ENCODE results near the gene APOLD1.

DNA sequence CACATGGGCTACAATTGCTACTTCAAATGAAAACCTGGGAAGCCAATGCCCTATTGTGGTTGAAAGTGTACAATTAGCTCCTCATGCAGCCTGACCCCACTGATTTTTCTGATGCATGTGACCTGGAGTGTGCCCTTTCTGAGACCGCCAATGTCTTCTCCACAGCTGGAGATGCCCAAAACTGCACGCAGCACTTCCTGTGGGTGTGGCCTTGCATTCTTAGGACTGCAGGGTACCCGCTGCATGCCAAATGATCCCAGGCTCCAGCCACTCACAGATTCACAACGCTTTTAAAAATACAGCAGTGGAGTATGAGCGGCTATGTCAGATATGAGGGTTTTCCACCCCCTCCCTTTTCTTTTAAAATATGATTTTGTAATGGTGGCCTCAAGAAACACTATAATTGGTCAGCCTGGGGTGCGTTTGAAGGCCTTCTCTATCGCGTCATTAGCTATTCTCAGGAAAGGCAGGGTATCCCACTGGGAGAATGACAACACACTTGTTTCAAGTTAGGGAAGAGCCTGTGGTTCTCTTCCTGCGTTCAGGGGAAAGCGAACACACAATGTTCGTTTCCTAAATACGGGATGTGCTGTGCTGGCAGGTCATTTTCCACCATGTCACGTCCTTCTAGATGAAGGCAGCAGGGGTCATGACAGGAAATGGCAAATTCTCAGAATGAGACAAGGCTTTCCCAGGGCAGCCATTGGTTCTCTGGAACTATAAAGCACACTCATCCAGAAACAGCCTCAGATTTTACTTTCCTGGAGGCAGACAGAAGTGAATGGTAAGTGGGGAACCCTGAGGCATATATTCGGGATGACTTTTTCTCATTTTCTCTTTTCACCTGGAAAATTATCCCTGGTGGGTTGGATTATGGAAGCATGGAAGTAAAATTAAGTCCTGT lies at the start of gene APOLD1:
- TF ChIP-seq, protein P1, sequence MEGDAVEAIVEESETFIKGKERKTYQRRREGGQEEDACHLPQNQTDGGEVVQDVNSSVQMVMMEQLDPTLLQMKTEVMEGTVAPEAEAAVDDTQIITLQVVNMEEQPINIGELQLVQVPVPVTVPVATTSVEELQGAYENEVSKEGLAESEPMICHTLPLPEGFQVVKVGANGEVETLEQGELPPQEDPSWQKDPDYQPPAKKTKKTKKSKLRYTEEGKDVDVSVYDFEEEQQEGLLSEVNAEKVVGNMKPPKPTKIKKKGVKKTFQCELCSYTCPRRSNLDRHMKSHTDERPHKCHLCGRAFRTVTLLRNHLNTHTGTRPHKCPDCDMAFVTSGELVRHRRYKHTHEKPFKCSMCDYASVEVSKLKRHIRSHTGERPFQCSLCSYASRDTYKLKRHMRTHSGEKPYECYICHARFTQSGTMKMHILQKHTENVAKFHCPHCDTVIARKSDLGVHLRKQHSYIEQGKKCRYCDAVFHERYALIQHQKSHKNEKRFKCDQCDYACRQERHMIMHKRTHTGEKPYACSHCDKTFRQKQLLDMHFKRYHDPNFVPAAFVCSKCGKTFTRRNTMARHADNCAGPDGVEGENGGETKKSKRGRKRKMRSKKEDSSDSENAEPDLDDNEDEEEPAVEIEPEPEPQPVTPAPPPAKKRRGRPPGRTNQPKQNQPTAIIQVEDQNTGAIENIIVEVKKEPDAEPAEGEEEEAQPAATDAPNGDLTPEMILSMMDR (IDR thresholded peaks at IDR 0.05; ENCODE audit: low read length) = no peak
- TF ChIP-seq EZH2 (optimal IDR thresholded peaks at IDR 0.05; ENCODE audit: low read depth, low read length) = no peak

Data from MM.1S (cell line).